NB4 (cell line): ENCODE data around the gene DENND1A.

ENCODE experiments used
- DNase-seq: peaks from one replicate; pipeline ENCODE4 v3.0.0; 2010; ENCODE audit warnings: low read depth
- H3K4me3 ChIP-seq: one replicate; pipeline ENCODE4 v1.5.1; 2011; ENCODE audit warnings: mild to moderate bottlenecking, low read depth, low read length, moderate library complexity
- MYC ChIP-seq: IDR thresholded peaks from 2 replicates; pipeline ENCODE4 v1.6.1; 2011; ENCODE audit warnings: low read depth, low read length
- POLR2A ChIP-seq: IDR thresholded peaks from 2 replicates; pipeline ENCODE4 v1.6.1; 2011; ENCODE audit warnings: mild to moderate bottlenecking; ENCODE audit not compliant: insufficient read length; ENCODE audit errors: extremely low read depth
- TF ChIP-seq, protein P1 (sequence below): IDR thresholded peaks from 2 replicates; pipeline ENCODE4 v1.6.1; 2011; ENCODE audit warnings: low read depth, low read length
- TF ChIP-seq, protein P2 (sequence below): IDR thresholded peaks from one replicate; pipeline ENCODE4 v1.5.1; 2012; ENCODE audit warnings: low read depth, low read length

The DENND1A gene

DNA sequence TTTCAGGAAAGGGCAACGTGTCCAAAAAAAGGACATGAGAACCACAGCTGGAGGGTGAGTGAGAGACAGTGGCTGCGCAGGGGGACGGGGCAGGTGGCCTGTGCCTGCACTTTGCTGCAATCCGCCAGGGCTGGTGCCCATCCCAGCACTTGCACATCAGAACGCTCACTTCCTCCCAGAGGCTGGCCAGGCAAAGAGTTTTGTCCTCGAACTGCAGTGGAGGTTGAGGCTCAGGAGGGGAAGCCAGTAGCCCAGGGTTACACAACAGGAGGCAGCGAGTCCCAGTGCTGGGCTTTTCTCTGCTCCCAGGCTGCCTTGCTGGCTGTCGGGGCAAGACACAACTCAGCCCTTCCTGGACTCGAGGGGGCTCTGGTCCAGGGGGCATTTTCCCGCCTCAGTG lies 540.9 kb downstream of the DENND1A start:
- TF ChIP-seq, protein P1, sequence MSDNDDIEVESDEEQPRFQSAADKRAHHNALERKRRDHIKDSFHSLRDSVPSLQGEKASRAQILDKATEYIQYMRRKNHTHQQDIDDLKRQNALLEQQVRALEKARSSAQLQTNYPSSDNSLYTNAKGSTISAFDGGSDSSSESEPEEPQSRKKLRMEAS: no peak
- TF ChIP-seq, protein P2, sequence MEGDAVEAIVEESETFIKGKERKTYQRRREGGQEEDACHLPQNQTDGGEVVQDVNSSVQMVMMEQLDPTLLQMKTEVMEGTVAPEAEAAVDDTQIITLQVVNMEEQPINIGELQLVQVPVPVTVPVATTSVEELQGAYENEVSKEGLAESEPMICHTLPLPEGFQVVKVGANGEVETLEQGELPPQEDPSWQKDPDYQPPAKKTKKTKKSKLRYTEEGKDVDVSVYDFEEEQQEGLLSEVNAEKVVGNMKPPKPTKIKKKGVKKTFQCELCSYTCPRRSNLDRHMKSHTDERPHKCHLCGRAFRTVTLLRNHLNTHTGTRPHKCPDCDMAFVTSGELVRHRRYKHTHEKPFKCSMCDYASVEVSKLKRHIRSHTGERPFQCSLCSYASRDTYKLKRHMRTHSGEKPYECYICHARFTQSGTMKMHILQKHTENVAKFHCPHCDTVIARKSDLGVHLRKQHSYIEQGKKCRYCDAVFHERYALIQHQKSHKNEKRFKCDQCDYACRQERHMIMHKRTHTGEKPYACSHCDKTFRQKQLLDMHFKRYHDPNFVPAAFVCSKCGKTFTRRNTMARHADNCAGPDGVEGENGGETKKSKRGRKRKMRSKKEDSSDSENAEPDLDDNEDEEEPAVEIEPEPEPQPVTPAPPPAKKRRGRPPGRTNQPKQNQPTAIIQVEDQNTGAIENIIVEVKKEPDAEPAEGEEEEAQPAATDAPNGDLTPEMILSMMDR: no peak
- TF ChIP-seq MYC (no peak), POLR2A (no peak)
- no peak overlapping the region for H3K4me3 ChIP-seq
- peak; percentile 78 for DNase-seq

DNA sequence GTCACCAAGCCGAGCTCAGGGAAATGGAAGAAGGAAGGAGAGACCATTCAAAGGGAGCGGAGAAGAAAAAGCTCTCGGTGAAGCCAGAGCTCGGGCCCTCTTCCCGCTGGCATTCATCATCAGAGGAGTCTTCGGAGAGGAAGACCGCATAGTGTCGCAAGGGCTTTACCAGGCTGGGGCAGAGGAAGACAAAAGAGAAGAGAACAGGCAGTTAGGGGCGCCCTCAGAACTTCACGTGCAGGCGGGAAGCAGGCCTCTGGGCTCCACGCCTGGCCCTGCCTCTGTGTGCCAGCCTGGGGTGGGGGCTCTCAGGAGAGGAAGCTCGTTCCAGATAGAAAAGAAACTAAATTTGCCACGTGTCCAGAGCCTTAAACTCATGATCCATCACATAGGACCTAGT lies 542.2 kb downstream of the DENND1A start:
- H3K4me3 ChIP-seq: no peak overlapping the region
- TF ChIP-seq POLR2A: no peak
- TF ChIP-seq, protein P2: no peak
- TF ChIP-seq, protein P1: no peak
- no peak for TF ChIP-seq MYC
- DNase-seq: peak; percentile 81

DNA sequence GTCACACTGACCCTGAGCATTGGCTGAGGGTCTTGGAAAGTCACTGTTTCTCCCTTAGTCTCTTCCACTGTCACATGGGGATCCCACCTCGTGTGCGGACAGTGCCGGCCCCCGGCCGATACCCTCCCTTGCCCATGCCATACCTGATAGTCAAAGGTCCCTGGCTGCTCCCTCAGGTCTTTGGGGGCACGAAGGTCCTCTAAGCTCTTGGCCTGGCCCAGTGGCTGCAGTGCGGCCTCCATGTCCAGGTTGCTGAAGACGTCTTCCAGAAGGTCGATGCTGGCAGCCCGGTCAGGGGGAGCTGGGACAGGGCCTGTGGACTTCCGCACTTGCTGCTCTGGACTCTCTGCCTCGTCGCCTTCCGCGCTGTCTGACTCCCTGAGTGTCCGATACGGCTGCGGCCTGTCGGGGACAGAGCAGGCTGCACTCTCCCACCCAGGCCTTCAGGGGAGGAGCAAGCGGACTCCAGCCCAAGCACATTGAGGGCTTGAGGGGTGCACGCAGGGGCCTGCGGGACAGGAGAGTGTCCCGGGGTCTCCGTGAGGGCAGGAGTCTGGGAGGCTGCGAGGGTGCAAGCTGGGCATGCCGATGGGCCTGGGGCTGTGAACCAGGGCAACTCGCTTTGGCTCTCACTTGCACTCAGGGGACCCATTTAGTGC lies 546.3 kb downstream of the DENND1A start:
- TF ChIP-seq, protein P1: no peak
- TF ChIP-seq MYC: no peak
- TF ChIP-seq, protein P2: no peak
- no peak overlapping the region for H3K4me3 ChIP-seq
- DNase-seq: no peak

DNA sequence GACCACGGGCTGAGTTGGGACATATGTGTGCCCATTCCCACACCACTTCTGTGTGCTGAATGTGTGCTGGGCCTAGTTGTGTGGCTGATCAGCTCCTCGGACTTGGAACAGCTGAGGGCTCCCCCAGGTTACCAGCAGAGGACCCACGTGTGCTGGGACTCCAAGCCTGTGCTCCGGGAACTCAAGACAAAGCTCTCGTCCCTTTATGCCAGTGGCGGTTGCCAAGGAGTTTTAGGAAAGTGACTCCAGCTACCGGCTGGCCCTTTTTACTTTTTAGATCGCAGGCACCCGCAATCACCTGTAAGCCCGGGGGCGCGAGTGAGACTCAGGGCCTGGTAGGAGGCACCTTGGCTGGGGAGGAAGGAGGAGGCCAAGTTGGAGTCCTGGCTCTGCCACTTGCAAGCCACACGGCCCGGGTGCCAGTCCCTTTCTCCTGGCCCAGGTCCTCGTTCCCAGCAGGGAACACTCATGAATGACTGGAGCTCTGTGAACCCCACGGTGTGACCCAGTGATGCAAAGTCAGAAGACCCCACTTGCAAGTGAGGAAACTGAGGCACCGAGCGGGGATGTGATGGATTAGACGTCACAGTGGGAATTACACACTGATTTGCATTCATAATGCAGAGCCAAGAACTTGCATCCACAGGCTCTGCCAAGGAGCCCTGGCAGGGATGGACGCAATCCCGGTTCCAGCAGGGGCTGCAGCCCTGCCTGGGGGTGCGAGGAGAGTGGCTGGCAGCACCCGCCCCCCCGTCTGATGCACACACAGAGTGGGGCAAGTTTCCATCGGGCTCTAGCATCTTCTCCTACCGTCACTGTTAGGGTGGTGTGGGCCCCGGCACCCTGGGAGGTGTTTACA lies 547.0 kb downstream of the DENND1A start:
- TF ChIP-seq, protein P1: no peak
- TF ChIP-seq MYC (no peak), POLR2A (no peak)
- TF ChIP-seq, protein P2: no peak
- H3K4me3 ChIP-seq: no peak overlapping the region
- DNase-seq: no peak

DNA sequence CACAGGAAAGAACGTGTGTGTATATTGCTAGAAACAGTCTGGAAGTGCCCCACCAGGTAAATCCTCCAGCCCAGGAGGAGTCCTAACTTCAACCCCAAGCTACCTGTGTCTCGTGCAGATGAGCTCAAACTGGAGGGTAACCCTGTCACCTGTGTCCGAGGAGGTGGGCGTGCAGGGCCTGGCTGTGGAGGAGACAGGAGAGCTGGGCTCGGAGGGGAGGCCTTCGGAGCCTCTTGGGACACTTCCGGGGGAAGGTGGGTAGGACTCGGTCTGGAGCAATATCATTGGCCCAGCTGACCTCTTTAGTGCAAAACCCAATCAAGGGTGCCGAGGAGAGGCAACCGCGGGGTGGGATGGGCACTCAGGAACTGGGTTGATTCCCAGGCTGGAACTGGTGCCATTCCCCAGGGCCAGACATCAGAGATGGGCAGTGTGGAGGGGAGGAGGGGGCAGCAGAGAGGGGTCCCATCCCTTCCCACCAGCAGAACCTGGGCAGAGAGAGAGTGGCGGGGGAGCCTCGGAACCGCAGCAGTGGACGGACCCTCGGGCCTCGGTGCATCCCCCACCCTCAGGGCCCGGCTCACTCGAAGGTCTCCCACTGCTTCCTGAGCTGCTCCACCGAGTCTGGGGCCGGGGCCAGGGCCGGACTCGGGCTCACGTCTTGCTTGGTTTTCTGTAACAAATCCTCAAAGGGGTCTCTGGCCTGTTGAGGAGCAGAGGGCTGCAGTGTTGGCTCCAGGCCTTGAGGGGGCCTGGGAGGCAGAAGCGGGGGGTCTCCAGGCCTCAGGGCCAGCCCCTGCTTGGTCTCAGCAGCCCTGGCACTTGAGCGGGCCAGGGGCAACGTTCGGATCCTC lies 548.8 kb downstream of the DENND1A start:
- no peak overlapping the region for H3K4me3 ChIP-seq
- DNase-seq: no peak
- TF ChIP-seq MYC (no peak), POLR2A (no peak)
- TF ChIP-seq, protein P2: no peak
- TF ChIP-seq, protein P1: no peak
